ENCODE results near the gene ABHD6.
"Not testable (repeated sequence)": the region's sequence is repeated elsewhere in the genome, so short reads cannot be mapped to it uniquely, and the experiment has no call there.

ABHD6 gene

GRCh38 chr3:58285334-58285733 is 47.7 kb downstream of the ABHD6 start:
- no peak for DNase-seq

- no peak for DNase-seq
Observed at GRCh38 chr3:58287354-58287753, 49.8 kb downstream of the ABHD6 start.

- no peak for DNase-seq
Observed at GRCh38 chr3:58288011-58288728, 50.6 kb downstream of the ABHD6 start.

- DNase-seq: not testable (repeated sequence)
Observed at GRCh38 chr3:58288964-58289613, 51.5 kb downstream of the ABHD6 start.

DNA sequence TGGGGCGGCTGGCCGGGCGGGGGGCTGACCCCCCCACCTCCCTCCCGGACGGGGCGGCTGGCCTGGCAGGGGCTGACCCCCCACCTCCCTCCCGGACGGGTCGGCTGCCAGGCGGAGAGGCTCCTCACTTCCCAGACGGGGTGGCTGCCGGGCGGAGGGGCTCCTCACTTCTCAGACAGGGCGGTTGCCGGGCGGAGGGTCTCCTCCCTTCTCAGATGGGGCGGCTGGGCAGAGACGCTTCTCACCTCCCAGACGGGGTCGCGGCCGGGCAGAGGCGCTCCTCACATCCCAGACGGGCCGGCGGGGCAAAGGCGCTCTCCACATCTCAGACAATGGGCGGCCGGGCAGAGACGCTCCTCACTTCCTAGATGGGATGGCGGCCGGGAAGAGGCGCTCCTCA is 52.9 kb downstream of the ABHD6 start:
- DNase-seq: not testable (repeated sequence)

DNA sequence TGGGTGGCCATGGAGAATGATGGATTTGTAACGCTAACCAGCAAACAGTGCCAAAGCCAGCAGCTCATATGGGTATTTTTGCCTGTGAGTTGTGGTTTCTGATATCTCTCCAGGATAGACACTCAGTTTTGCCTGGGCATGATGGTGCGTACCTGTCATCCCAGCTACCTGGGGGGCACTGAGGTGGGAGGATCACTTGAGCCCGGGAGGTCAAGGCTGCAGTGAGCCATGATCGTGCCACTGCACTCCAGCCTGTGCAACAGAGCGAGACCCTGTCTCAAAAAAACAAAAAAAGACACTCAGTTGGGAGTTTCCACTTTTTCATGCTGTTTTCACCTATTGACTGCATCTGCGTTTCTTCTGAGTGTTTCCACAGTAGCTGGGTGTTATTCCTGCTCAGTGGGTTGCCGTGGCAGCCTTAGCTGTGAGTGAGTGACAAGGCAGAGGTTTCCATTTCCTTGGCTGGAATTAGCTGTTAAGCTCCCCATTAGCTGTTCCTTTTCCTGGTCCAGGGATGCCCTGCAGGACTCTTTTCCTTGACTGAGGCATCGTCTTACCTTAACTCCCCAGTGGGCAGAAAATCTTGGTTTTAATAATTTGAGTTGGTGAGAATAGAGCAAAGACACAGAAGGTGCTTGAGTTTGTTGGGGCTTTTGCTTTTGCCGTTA is 54.2 kb downstream of the ABHD6 start:
- DNase-seq: no peak

GRCh38 chr3:58292866-58293265 is 55.3 kb downstream of the ABHD6 start:
- DNase-seq: no peak

DNA sequence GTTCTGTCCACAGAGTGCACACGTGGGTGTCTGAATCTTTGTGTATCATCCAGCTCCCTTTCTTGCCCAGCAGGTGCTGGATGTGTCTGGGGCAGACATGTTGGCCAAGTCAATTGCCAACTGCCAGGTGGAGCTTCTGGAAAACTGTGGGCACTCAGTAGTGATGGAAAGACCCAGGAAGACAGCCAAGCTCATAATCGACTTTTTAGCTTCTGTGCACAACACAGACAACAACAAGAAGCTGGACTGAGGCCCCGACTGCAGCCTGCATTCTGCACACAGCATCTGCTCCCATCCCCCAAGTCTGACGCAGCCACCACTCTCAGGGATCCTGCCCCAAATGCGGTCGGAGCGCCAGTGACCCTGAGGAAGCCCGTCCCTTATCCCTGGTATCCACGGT is 55.9 kb downstream of the ABHD6 start:
- DNase-seq: no peak

- DNase-seq: no peak
Observed at GRCh38 chr3:58296269-58296668, 58.7 kb downstream of the ABHD6 start.

DNA sequence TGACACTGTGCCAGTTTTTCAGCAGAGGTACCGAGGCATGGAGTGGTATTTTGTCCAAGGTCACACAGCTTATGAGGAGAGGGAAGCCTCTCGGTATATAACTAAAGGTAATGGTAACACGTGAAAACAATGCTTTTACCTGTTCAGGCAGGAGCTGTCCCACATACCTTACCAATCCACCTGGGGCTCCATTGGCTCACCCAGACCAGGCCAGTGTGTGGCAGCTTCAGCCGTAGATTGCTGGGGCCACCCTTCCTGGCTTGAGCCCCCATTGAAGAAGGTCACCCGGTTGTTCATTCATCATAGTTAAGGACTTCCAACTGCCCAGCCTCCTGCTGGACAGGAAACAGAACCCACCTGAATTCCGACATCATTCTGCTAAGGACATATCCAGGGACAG is 59.3 kb downstream of the ABHD6 start:
- no peak for DNase-seq

DNA sequence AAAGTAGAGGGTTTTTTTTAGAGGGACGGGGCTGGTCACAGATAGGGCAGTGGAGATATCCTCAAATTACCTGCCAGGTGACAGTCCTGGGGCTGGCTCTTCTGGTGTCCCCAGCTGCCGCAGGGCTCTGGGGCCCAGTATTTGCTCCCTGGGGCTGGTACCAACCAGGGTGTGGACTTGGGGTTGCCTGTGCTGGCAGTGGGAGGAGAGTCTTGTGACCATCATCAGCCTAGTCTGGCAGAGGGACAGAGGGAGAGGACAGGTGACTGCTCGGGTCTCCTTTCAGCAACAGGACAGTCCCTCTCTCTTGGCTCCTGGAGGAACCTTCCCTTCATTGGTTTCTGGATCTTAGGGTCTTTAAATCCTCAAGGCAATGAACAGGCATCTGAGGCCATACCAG is 60.6 kb downstream of the ABHD6 start:
- DNase-seq: no peak

DNA sequence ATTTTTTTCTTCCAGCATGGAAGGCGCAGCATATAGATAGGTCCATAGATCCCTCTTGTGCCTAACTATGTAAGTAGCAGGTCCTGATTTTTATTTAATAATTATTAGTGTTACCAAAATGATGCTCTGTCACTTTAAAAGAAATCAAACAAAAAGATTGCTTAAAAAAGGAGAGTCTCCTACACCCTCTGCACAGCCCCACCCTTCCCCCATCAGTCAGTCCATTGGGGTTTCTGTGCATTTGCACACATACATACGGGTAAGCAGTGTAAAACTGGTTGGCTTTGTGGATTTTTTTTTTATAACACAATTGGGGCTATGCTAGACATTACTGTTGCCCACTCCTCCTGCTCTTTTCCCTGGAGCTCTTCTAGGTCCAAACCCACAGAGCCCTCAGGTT is 61.5 kb downstream of the ABHD6 start:
- DNase-seq: no peak

DNA sequence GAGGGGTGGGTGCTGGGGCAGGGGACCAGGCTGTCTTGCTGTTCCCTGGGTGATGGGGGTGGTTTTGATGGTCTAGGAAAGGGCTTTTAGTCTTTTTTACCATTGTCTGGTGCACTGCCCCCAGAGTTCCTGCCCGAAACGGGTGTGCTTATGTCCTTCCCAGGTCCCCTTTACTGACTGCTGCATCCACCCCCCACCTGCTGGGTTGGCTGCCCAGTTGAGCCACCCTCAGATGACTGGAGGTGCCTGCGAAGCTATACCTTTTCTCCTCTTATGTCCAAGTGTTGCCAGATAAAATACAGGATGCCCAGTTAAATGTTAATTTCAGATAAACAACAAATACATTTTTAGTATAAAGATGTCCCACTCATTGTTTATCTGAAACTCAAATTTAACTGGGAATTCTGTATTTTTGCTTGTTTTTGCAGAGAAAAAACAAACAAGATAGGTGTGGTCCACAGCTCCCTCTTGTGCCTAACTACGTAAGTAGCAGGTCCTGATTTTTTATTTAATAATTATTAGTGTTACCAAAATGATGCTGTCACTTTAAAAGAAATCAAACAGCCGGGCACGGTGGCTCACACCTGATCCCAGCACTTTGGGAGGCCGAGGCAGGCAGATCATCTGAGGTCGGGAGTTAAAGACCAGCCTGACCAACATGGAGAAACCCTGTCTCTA is 62.4 kb downstream of the ABHD6 start:
- DNase-seq: peak; percentile 23

DNA sequence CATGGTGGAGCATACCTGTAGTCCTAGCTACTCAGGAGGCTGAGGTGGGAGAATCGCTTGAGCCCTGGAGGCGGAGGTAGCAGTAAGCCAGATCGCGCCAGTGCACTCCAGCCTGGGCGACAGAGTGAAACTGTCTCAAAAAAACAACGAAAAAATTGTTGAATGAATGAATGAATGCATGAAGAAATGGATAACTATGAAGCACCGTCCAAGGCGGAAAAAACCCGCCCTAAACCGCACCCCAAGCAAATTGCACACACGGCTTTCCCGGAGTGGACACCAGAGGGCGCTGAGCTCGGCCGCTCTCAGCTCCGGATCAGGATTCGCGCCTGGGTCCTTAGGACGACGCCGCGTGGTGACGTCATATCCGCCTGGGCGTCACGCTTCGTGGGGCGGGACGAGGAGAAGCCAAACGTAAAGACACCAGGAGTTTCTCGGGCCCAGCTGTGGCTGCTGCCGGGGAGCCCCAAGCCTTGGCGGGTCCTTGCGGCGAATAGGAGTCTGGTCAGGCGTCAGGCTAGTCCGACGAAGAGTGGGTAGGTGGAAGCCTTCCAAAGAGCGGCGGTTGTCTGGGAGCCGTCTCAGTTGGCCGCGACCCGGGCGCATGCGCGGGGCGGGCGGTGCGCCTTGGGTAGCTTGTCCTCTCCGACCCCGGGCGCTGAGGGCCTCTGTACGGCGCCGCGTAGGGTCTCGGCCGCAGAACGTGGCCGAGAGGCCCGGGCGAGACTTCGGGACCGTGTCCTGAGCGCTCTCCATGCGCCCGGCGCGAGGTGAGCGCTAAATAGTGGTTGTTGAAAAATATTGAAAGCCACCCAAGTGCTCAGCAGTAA is 68.5 kb downstream of the ABHD6 start, which contains the start of the genes HTD2 and RPP14:
TSS of gene HTD2 (plus strand) at position 639 of the 830 bp plus-strand sequence. CDS start 11,094 bp downstream, outside the sequence.
TSS of gene RPP14 (plus strand) at position 364 of the 830 bp plus-strand sequence. CDS start 4,085 bp downstream, outside the sequence.
- DNase-seq: peak; percentile 99

- peak; percentile 61 for DNase-seq
Observed at GRCh38 chr3:58307639-58308215, 70.1 kb downstream of the ABHD6 start.

- no peak for DNase-seq
Observed at GRCh38 chr3:58308728-58309127, 71.1 kb downstream of the ABHD6 start.

GRCh38 chr3:58317811-58318210 is 80.2 kb downstream of the ABHD6 start:
- DNase-seq: no peak

DNA sequence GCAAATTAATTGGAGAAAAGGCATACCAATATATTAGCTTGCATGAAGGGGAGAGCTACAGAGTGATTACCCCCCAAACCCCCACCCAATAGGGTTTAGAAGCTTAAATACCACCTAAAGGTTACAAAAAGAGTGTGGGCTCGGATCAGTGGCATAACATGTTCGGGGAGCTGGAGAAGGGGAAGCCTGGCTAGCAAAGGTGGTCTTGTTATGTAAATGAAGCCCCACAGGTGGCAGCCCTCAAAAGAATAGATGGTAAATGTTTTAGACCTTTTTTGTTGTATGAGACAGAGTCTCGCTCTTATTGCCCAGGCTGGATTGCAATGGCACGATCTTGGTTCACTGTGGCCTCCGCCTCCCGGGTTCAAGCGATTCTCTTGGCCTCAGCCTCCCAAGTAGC is 84.2 kb downstream of the ABHD6 start:
- no peak for DNase-seq

DNA sequence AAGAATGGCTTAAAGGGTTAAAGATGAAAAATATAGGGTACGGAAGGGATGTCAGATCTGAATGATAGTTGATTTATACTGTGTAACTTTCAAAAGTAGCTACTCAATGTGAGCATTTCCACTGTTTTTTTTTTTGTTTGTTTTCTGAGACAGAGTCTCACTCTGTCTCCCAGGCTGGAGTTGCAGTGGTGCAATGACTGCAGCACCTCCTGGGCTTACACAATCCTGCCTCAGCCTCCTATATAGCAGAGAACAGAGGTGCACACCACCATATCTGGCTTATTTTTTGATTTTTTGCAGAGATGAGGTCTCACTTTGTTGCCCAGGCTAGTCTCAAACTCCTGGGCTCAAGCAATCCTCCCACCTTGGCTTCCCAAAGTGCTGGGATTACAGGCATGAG is 85.2 kb downstream of the ABHD6 start:
- no peak for DNase-seq

- DNase-seq: no peak
Observed at GRCh38 chr3:58323529-58324390, 86.2 kb downstream of the ABHD6 start.
